Measurements from ENCODE around the gene PLEKHH2. TPM values are rescaled to one million over a fixed set of nuclear protein-coding genes. Genes with fewer than 3 reads are reported as not detected.

The PLEKHH2 gene
- total RNA-seq, 6 experiments from 2014 or later = 0.75 to 2.0 (median 1.3) TPM

DNA sequence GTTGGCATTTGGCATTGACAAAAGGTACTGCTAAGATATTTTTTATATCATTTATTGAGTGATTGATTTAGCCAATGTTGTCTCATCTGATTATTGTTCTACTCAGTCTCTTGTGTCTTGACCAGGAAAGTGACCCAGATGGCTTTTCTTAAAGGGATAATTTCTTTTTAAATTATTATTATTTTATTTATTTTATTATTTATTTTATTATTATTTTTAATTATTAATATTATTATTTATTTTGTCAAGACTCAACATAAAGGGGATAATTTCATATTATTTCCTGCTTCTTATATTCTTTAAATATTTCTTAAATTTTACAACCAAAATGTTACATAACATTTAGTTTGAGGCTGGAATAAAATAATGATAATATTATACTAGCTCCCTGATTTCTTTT lies 163.8 kb downstream of the PLEKHH2 start:
- Histone ChIP-seq H3K4me3 (no peak overlapping the region), H3K36me3 (no peaks in the 10 kb centered on the region), H3K4me1 (peaks cover 0 to 18% (median 5%) of the 10 kb centered on the region in 4 donors), H3K27ac (no peak overlapping the region), H3K9me3 (no peaks in the 10 kb centered on the region), H3K27me3 (no peaks in the 10 kb centered on the region)
- DNase-seq (no peak), ATAC-seq (no peak)
- TF ChIP-seq POLR2A (IDR thresholded peaks at IDR 0.05) = no peak
- intact Hi-C loops (cut with DNase I) = no loop called here

DNA sequence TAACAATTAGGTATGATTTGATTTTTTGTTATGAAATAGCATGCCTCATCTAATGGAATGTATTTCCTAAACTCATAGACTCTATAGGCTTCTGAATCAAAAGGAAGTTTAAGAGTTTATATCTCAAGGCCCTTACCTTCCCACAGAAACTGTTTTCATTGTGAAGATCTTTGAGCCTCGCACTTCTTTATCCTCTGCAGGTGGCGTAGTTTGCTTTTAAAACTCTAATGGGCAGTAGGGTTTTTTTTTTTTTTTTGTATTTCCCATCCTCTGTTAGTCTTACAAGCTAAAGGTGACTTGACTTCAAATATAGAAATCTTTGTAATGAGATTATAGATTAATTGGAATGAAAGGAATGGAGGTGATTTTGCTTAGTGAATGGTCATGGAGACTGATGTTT lies 165.1 kb downstream of the PLEKHH2 start:
- intact Hi-C loops (cut with DNase I) = no loop called here
- WGBS (ENCODE audit: insufficient coverage, low coverage, low lambda C conversion rate, missing lambda C conversion rate) = 34% methylated on average over 2 of the region's 2 CpGs
- Histone ChIP-seq H3K36me3 (no peaks in the 10 kb centered on the region), H3K4me1 (peaks cover 0 to 30% (median 8%) of the 10 kb centered on the region in 4 donors), H3K27me3 (no peaks in the 10 kb centered on the region), H3K27ac (no peak overlapping the region), H3K4me3 (no peak overlapping the region), H3K9me3 (no peaks in the 10 kb centered on the region)
- peak; percentile 49 to 72 (median 57) for ATAC-seq
- no peak for DNase-seq
- no peak for TF ChIP-seq POLR2A (IDR thresholded peaks at IDR 0.05)
- TF ChIP-seq, protein P1, sequence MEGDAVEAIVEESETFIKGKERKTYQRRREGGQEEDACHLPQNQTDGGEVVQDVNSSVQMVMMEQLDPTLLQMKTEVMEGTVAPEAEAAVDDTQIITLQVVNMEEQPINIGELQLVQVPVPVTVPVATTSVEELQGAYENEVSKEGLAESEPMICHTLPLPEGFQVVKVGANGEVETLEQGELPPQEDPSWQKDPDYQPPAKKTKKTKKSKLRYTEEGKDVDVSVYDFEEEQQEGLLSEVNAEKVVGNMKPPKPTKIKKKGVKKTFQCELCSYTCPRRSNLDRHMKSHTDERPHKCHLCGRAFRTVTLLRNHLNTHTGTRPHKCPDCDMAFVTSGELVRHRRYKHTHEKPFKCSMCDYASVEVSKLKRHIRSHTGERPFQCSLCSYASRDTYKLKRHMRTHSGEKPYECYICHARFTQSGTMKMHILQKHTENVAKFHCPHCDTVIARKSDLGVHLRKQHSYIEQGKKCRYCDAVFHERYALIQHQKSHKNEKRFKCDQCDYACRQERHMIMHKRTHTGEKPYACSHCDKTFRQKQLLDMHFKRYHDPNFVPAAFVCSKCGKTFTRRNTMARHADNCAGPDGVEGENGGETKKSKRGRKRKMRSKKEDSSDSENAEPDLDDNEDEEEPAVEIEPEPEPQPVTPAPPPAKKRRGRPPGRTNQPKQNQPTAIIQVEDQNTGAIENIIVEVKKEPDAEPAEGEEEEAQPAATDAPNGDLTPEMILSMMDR (IDR thresholded peaks at IDR 0.05) = peak in 3 of 4 donors; percentile 40 to 58 (median 54)

DNA sequence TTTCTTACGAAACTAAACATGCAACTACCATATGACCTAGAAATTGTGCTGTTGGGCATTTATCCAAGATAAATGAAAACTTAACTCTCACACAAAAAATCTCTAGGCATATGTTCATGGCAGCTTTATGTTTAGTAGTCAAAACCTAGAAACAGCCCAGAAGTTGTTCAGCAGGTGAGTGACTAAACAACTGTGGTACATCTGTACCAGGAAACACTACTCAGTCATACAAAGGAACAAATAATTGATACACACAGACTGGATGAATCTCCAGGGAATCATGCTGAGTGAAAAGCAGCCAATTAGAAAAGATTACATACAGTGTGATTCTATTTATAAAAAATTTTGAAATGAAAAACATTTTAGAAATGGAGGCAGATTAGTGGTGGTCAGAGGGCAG lies 166.1 kb downstream of the PLEKHH2 start:
- intact Hi-C loops (cut with DNase I) = no loop called here
- Histone ChIP-seq H3K4me3 (no peak overlapping the region), H3K9me3 (no peaks in the 10 kb centered on the region), H3K27ac (peak overlapping the region in 1 of 3 donors; percentile 3), H3K27me3 (no peaks in the 10 kb centered on the region), H3K36me3 (no peaks in the 10 kb centered on the region), H3K4me1 (peaks cover 0 to 40% (median 13%) of the 10 kb centered on the region in 4 donors)
- TF ChIP-seq POLR2A (IDR thresholded peaks at IDR 0.05) = no peak
- TF ChIP-seq, protein P1 (IDR thresholded peaks at IDR 0.05) = no peak
- peak in 1 of 4 donors; percentile 26 for ATAC-seq
- no peak for DNase-seq
- 11% methylated on average over 1 of the region's 1 CpG for WGBS (ENCODE audit: insufficient coverage, low coverage, low lambda C conversion rate, missing lambda C conversion rate)

DNA sequence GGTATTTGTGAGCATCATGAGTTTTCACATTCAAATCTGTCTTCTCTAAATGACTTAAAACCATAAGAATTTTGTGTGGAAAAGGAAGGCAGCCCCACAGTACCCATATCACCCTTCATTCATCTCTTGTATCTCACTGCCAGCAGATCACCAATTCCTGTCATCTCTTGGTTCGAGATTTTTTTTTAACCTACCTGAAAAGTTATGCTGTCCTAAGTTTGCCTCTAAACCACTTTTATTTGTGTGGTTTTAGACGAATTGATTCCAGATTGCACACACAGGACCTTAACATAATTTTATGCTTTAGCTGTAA lies 169.6 kb downstream of the PLEKHH2 start:
- H3K9me3 ChIP-seq = no peaks in the 10 kb centered on the region
- no peaks in the 10 kb centered on the region for H3K27me3 ChIP-seq
- peak overlapping the region; percentile 22 to 73 (median 69) for H3K27ac ChIP-seq
- H3K36me3 ChIP-seq = no peaks in the 10 kb centered on the region
- peaks cover 0 to 49% (median 21%) of the 10 kb centered on the region in 4 donors for H3K4me1 ChIP-seq
- no peak for TF ChIP-seq POLR2A (IDR thresholded peaks at IDR 0.05)
- TF ChIP-seq, protein P1 (IDR thresholded peaks at IDR 0.05) = no peak
- H3K4me3 ChIP-seq = no peak overlapping the region
- ATAC-seq (peak; percentile 48 to 59 (median 54)), DNase-seq (no peak)
- intact Hi-C loops (cut with DNase I) = no loop called here
- WGBS (ENCODE audit: insufficient coverage, low coverage, low lambda C conversion rate, missing lambda C conversion rate) = 12% methylated on average over 2 of the region's 2 CpGs

DNA sequence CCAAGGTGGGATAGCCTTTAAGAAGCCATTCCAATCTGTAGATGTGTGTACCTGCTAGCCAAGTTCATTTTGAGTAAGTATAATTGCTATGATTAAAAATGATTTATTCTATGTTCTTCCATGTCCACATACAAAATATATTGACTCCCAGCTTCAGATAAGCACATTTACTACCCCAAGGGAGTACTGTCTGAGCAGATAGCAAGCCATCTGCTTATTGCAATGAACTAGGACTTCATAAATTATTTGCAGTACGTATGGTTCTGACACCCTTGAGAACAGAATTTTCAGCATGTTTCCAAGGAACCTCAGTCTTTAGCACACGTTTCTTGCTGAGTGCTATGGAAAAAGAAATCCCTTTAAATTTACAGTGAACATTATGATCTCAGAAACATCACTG lies 173.4 kb downstream of the PLEKHH2 start:
- Histone ChIP-seq H3K4me3 (no peak overlapping the region), H3K4me1 (peaks cover 0 to 39% (median 18%) of the 10 kb centered on the region in 4 donors), H3K36me3 (no peaks in the 10 kb centered on the region), H3K27ac (peak overlapping the region in 1 of 3 donors; percentile 73), H3K27me3 (no peaks in the 10 kb centered on the region), H3K9me3 (no peaks in the 10 kb centered on the region)
- intact Hi-C loops (cut with DNase I) = no loop called here
- 43% methylated on average over 2 of the region's 2 CpGs for WGBS (ENCODE audit: insufficient coverage, low coverage, low lambda C conversion rate, missing lambda C conversion rate)
- DNase-seq (no peak), ATAC-seq (no peak)
- TF ChIP-seq POLR2A (IDR thresholded peaks at IDR 0.05) = no peak
- TF ChIP-seq, protein P1 (IDR thresholded peaks at IDR 0.05) = no peak

Data from right lobe of liver (tissue), 6 donors.